GM13977 (cell line): ENCODE data around the gene MAP10.

Experiments
- DNase-seq: peaks from one replicate; pipeline ENCODE4 v3.0.0; 2012; ENCODE audit warnings: low spot score
- CTCF ChIP-seq: IDR thresholded peaks from 2 replicates; pipeline ENCODE4 v1.5.1; 2012; ENCODE audit warnings: mild to moderate bottlenecking, control low read depth; ENCODE audit not compliant: insufficient read depth; ENCODE audit errors: extremely low read depth, missing control alignments
- in situ Hi-C: fragments of 300-500 bp; cut with MboI; formaldehyde crosslinking; loops from one replicate; pipeline ENCODE4 v1.12.0; 2022; ENCODE audit warnings: low sequenced_read_pairs, low pct_unique_long_range_greater_than_20kb, mixed read lengths, inconsistent platforms; ENCODE audit not compliant: unreplicated experiment

The MAP10 gene

GRCh38 chr1:232767305-232768074, 37.7 kb upstream of the MAP10 start:
- in situ Hi-C loops, result no loop called here
- DNase-seq, result no peak
- no peak for TF ChIP-seq CTCF

GRCh38 chr1:232768793-232769192, 36.4 kb upstream of the MAP10 start:
- in situ Hi-C loops, result no loop called here
- no peak for TF ChIP-seq CTCF
- no peak for DNase-seq

- TF ChIP-seq CTCF, result no peak
- in situ Hi-C loops, result no loop called here
- no peak for DNase-seq
Measured at GRCh38 chr1:232769733-232770132, 35.5 kb upstream of the MAP10 start.

- TF ChIP-seq CTCF, result no peak
- DNase-seq, result no peak
- in situ Hi-C loops, result no loop called here
Measured at GRCh38 chr1:232773752-232774151, 31.5 kb upstream of the MAP10 start.

GRCh38 chr1:232776526-232777106, 28.6 kb upstream of the MAP10 start:
- in situ Hi-C loops, result no loop called here
- TF ChIP-seq CTCF, result no peak
- DNase-seq, result no peak

- DNase-seq, result no peak
- in situ Hi-C loops, result no loop called here
- TF ChIP-seq CTCF, result no peak
Measured at GRCh38 chr1:232780354-232780753, 24.9 kb upstream of the MAP10 start.
